ENCODE data around the gene CCDC134. TPM values are rescaled to one million over a fixed set of nuclear protein-coding genes. Genes with fewer than 3 reads are reported as not detected.

Gene CCDC134
- 1.9 and 6.3 TPM in 2 replicates for polyA plus RNA-seq

DNA sequence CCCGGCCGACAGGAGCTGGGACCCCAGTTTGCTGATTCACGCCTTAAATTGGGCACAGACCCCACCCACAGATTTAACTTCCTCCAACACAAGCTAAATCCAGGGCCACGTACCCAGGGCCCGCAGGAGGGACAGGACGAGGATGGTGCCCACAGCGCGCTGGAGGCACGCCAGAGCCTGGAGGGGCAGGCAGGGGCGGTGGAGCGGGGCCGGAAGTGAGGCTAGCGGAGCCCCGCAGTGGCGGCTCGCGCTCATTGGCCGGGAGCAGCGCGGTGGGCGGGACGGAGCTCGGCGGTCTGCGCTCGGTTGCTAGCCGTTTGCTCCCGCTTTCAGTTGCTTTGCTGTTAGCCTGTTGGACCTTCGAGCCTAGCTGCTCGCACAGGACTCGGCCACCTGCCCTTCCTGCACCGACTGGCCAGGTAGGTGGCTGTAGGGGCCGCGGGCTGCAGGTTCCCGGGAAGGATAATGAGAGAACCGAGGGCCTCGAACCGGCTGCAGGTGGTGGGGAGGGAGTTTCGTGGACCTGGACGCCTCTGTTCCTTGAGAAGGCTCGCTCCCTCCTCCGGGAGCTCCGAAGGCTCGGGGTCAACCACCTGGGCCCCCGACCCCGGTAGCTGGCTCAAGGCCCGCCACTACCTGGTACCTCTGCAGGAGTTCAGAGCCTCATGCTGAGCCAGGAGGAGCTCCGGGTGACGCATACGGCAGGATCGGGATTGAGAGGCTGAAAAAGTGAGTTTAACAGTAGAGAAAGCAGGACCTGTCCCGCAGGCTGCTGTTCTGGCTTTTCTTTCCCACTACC, at the start of gene CCDC134:
CCDC134 (plus strand) TSS at position 332 of the 799 bp plus-strand sequence. CDS start 8,212 bp downstream, outside the sequence.

GRCh38 chr22:41832553-41833368, 32.3 kb downstream of the CCDC134 start, which contains the start of gene SREBF2:
Gene SREBF2, plus strand, starts transcription at chr22:41833105. Its CDS starts 166 bp downstream, at chr22:41833271.

Other genes starting within 250 kb of the CCDC134 start
- 14.8 and 19.4 TPM in 2 replicates for gene CSDC2, start 239.7 kb upstream of the CCDC134 start, polyA plus RNA-seq
- 12.1 and 33.2 TPM in 2 replicates for gene PMM1, start 210.8 kb upstream of the CCDC134 start, polyA plus RNA-seq
- 12.1 and 15.0 TPM in 2 replicates for gene DESI1, start 179.6 kb upstream of the CCDC134 start, polyA plus RNA-seq
- 155 and 163 TPM in 2 replicates for gene XRCC6, start 179.4 kb upstream of the CCDC134 start, polyA plus RNA-seq
- 515 and 524 TPM in 2 replicates for gene SNU13, start 111.8 kb upstream of the CCDC134 start, polyA plus RNA-seq
- 7.7 and 7.9 TPM in 2 replicates for gene MEI1, start 101.2 kb upstream of the CCDC134 start, polyA plus RNA-seq
- gene SREBF2, start 32.4 kb downstream of the CCDC134 start, polyA plus RNA-seq = 3.0 and 4.5 TPM in 2 replicates
- gene SHISA8, start 114.4 kb downstream of the CCDC134 start, polyA plus RNA-seq = not detected in 2 replicates
- not detected in 2 replicates for gene TNFRSF13C, start 126.1 kb downstream of the CCDC134 start, polyA plus RNA-seq
- 1.5 and 3.4 TPM in 2 replicates for gene CENPM, start 146.5 kb downstream of the CCDC134 start, polyA plus RNA-seq
- 31.4 and 45.8 TPM in 2 replicates for gene SEPTIN3, start 168.8 kb downstream of the CCDC134 start, polyA plus RNA-seq
- gene WBP2NL, start 198.1 kb downstream of the CCDC134 start, polyA plus RNA-seq = 1.1 TPM in 1 of 2 replicates, not detected in the other

Data from Purkinje cell (primary cell).